Testis (tissue), 2 donors: ENCODE results near the gene CDK14.

Experiments
- CTCF ChIP-seq, 3 experiments: fragments of 450-650 bp in 2 of 3; fragments of 200-600 bp in 1 of 3; sonication (generic) in 1 of 3; IDR thresholded peaks; one replicate each; pipeline ENCODE4 v1.5.1; 2016 to 2019; ENCODE audit warnings: antibody characterized with exemption in 3 of 3, mild to moderate bottlenecking in 2 of 3, moderate library complexity in 1 of 3
- POLR2A ChIP-seq: fragments of 450-650 bp; IDR thresholded peaks from one replicate; pipeline ENCODE4 v1.6.1; 2017; ENCODE audit warnings: antibody characterized with exemption, mild to moderate bottlenecking, moderate library complexity

GRCh38 chr7:91025906-91026390 is 429.8 kb downstream of the CDK14 start:
- TF ChIP-seq CTCF (IDR thresholded peaks at IDR 0.05) (no peak), POLR2A (no peak)
